GM19397 (cell line): ENCODE measurements around the gene INTS6L.

Experiments
- ATAC-seq: cut with Tn5 transposase; IDR thresholded peaks from one replicate; pipeline ENCODE4 v1.9.1; 2021; ENCODE audit warnings: mild to moderate bottlenecking, moderate library complexity; ENCODE audit not compliant: unreplicated experiment

The INTS6L gene, protein sequence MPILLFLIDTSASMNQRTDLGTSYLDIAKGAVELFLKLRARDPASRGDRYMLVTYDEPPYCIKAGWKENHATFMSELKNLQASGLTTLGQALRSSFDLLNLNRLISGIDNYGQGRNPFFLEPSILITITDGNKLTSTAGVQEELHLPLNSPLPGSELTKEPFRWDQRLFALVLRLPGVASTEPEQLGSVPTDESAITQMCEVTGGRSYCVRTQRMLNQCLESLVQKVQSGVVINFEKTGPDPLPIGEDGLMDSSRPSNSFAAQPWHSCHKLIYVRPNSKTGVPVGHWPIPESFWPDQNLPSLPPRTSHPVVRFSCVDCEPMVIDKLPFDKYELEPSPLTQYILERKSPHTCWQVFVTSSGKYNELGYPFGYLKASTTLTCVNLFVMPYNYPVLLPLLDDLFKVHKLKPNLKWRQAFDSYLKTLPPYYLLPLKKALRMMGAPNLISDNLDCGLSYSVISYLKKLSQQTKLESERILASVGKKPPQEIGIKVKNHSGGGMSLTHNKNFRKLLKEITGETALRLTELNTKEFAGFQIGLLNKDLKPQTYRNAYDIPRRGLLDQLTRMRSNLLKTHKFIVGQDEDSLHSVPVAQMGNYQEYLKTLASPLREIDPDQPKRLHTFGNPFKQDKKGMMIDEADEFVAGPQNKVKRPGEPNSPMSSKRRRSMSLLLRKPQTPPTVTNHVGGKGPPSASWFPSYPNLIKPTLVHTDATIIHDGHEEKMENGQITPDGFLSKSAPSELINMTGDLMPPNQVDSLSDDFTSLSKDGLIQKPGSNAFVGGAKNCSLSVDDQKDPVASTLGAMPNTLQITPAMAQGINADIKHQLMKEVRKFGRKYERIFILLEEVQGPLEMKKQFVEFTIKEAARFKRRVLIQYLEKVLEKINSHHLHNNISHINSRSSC

DNA sequence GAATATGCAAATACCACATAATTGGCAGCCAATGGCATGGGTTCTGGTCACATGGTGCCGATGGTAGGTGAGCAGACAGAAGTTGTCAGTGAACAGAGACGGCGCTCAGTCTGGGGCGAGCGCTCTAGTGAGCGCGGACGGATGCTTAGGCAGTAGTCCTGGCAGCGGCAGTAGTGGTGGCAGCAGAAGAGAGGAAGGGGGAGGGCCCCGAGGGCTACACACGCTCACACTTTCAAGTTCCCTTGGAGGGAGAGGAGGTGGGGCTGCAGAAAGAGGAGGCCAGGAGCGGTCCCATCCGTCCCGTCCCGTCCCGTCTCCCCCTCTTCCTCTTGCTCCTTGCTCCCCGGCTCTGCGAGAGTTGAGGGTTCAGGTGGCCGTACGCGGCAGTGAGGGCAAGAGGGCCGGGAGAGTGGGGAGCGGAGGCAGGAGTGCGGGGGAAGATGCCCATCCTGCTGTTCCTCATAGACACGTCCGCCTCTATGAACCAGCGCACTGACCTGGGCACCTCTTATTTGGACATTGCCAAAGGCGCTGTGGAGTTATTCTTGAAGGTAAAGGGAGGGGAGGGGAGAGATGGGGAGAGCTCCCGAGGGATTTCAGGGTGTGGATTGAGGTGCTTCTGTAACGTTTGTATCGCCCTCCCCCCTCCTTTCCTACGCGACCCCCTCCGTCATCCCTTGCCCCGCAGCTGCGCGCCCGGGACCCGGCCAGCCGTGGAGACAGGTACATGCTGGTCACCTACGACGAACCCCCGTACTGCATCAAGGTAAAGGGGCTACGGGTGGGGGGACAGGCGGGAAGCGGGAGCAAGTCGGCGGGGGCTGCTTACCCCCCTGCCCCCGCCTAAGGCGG, at the start of gene INTS6L:
INTS6L (plus strand) TSS at position 108 of the 852 bp plus-strand sequence; CDS start at position 441, 333 bp downstream.
- peak; percentile 81 for ATAC-seq

DNA sequence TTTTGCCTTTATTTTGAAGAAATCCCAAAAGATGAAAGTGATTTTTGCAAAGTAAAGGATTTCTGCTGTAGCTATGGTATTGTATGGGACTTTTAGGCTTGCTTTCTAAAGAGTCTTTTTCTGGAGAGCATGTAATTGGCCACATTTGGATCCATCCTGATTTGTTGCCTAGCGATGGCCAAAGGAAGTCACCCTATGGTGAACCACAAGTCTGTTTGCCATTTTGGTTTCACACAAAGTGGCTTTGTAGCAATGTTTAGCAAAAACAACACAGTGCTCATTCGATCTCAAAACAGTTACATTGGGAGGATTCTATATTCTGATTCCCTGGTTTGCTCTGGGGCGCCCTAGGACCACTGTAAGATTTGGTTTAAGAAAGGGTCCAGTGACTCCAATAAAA, 44.1 kb upstream of the INTS6L start:
- no peak for ATAC-seq

DNA sequence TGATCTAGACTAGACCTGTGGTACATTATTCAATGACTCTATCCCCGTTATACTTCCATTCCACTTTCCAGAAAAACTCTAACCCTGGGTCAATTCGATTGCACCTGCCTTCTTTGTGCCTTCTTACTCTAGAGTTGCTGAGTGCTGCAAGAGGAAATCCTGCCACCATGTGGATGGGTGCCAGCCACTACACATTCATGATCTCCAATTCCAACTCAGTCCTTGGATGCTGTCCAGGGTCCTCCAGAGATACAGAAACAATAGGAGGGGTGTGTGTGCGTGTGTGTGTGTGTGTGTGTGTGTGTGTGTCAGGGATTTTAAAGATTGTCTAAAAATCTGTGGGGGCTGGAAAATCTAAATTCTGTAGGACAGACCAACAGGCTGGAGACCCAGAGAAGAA, 42.9 kb upstream of the INTS6L start:
- no peak for ATAC-seq

DNA sequence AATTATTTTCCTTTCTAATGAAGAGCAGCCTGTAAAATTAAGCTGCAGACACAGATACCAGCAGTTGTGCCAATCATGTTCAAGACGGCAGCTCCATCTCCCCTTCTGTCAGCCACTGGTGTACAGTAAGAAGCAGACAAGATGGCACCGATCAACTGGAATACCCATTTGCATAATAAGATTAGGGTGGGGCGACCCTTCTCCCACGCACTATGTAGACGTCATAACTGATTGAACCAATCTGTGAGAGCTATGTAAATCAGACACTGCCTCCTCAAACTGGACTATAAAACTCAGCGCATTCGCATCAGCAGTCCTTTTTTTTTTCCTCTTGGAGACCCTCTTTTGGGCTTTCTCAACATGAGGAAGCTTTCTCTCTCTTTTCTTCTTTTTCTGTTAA, 40.4 kb upstream of the INTS6L start:
- no peak for ATAC-seq

DNA sequence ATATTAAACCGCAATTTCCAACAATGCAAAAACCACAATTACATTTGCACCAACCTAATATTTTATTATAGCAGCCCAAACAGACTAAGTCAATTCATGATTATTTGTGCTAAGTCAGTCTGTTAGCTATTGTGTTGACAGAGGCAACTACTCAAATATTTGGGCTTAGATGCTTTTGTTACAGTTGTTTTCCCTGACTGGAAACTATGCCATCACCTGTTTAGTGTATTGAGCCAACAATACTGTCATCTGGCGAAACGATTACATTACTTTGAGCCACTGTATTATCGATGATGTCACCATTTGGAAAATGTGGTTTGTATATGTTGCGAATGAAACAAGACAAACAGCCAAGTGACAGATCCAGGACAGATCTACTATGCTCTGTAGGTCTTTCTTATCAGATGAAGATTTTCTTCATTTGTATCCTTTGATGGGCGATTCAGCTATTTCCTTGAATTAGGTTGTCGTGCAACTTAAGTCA, 38.7 kb upstream of the INTS6L start:
- ATAC-seq = no peak

DNA sequence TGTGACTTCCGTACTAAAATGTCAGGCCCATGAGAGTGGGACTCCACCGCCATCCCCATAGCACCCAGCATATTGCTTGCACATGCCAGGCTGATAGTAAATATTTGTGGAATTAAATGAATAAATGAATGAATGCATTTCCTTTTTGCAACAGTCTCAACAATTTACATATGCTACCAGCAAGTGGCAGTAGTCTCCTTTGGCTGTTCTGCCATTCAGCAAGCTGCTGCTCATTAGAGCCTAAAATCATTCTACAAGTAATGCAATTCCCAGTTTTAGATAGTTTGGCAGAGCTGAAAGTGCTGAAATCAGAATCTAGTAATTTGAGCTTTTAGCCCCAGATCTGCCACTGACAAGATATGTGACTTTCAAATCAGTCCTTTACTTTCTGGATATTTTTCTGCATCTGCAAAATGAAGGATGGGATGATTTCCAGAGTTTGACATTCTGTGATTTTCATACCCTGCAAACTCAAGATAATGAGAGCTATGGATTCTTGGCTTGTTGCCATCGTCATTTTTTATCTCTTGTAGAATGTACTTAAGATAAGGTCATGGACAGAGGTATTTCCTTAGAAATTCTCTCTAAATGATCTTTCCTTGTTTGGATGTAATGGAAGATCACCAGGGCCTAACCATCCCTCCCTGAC, 35.7 kb upstream of the INTS6L start:
- no peak for ATAC-seq

DNA sequence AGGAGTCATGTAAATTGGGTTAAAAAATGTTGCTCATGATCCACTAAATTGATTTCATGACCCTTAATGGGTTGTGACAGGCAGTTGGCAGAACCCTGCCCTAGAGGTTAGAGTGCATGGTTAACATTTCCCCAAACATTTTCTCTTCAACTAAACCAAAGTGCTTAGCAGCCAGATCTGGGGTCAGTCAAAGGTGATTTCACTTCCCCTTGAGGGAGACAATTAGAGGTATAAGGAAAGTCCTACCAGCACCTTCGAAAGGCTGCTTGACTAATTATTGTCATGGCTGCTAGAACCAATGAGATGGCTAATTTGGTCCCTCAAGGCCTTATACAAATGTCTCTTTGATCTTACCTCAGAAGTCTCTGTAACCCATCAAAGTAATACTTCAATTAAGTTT, 30.9 kb upstream of the INTS6L start:
- peak; percentile 85 for ATAC-seq

DNA sequence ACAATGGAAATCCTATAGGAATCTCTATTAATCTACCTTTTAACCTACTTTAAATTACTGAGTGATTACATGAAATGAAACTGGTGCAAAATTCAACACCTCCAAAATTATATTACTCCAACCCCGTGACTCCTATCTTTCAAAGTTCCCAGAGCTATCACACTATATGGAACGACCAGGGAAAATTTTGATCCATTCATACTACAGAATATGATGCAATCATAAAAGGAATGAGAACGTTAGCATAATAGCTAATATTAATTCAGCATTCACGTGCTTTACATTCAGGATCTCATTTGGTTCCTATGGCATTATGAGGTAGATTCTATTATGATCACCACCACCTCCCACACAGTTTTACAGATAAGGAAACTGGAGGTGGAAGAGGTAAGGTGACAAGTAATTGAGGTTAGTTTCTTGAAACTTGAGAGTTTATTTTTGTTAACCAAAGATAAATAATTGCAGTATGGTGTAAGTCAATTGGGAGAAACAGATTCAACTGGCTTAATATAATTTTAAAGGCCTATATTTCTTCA, 29.4 kb upstream of the INTS6L start:
- no peak for ATAC-seq

DNA sequence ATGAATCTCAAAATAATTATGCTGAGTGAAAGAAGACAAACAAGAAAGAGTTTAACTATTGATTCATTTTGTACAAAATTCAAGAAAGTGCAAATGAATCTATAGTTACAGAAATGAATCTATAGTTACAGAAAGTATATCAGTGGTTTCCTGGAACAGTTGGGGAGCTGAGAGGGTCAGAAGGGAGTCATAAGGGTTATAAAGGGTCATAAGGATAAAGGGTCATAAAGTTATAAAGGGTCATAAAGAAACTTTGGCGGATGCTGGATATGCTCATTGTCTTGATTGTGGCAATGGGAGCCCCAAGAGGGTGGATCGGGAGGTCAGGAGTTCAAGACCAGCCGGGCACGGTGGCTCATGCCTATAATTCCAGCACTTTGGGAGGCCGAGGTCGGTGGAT, 26.0 kb upstream of the INTS6L start:
- no peak for ATAC-seq

DNA sequence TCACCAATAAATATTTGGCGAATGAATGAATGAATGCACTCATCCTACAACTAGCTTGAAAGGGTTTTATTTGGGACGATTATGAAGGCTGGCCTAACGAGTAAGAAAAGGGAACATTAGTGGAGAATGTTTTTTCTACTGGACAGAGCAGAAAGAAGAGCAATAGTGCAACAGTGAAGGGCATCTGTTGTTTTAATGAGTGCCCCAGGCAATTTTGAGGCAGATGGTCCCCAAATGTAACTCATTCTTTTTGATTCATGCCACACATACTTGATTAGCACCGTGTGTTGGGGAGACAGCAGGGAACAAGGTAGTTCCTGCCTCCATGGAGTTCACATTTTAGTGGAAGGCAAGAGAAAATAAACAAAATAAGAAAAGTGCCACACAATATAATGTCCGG, 22.7 kb upstream of the INTS6L start:
- no peak for ATAC-seq

DNA sequence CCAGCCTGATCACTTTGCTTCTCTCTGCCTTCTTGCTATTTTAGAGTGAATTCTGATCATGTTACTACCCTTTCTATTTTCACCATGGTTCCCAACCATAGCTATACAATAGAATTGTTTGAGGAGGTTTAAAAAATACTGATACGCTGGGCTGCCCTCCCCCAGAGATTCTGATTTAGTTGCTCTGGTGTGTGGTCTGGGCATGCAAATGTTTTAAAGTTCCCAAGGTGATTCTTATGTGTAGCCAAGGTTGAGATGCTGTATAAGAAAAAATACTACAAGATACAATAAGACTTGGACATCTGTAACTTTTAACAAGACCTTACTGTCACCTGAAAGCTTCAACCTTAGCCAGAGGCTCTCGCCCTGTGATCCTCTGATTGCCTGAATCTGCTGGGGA, 22.2 kb upstream of the INTS6L start:
- no peak for ATAC-seq

DNA sequence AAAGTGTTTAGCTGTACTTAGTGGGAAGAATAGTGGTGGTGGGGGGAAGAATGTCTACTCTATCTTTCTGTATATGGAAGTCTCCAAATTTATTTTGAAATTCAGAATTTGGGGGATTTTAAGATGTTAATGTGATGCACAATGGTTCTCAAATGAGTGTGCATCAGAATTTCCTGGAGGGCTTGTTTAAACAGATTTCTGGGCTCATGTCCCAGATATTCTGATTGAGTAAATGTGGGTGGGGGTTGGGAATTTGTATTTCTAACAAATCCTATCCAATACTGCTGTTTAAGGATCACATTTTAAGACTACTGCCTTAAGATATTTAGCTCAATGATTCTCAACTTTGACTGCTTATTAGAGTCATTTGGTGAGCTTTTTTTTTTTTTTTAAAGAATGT, 15.1 kb upstream of the INTS6L start:
- ATAC-seq = no peak

DNA sequence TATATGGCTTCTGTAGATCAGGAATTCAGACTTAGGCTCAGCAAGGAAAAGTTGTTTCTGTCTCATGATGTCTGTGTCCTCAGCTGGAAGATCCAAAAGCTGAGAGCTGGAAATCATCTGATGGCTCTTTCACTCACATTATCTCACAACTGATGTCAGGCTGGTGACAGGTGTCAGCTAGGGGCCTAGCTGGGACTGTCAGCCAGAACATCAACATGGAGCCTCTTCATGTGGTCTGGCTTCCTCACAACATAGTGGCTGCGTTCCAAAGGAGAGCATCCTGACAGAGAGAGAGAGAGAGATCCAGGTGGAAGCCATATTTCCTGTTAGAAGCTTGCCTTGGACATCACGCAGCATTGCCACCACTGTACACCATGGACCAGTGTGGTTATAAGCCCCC, 10.6 kb upstream of the INTS6L start:
- ATAC-seq = no peak

DNA sequence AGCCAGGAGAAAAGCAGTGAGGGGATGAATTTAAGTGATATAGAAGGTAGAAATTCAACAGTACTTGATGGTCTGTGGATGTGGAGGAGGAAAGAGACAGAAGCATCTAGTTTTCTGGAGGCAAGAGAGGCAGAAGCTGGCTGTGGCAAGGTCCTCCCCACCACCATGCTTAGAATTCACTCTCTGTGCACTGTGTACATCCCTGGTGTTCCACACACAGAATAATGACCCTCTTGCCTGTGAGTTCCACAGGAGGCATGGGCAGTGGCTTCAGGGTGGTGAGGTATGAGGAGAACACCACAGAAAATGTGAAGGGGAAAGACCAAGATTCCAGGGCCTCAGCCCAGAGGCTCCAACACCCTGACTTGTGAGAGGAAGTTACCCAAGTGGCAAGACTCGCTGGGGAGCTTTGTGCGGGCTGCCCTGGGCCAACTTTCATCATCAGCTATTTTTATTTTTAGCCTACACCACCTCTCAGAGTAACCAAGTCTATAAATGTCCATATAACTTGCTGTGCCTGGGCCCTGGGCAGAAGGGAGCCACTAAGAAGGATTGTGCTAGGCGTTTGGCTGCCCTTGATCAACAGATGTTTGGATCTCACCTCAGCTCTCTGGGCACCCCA, 7.8 kb upstream of the INTS6L start:
- ATAC-seq = no peak

DNA sequence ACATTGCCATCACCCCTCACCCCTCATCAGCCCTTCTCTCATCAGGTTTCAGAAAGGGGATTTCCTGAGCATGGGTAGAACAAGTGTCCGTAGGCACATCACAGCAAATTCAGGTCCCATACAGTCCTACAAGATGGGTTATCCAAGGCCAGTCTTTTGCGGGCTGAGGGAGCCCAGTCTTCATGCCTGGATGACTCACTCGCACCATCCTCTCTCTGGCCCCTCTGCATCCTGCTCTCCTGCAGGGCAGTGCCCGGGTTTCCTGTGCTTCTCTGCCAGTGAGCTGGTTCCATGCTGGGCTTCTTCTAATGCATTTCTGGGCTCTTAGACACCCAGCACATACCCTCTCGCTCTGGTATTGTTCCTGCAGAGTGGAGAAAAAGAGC, 7.3 kb upstream of the INTS6L start:
- ATAC-seq = no peak

DNA sequence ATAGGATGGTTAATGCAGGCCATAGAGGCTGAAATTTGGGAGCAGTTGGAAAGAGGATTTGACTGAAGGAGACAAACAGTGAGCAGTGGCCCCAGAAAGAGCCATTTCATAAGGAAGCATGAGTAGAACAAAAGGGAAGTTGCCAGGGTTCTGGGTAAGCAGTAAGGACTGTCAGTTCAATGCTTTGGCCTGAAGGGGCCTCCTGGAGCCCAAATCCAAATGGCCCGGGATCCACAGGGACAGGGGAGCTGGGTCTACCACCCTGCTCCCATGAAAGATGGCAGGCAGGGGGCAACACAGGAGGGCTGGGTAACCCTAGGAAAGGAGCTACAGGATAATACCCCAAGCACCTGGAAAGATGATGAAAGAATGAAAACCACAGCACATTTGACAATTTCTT, 4.1 kb upstream of the INTS6L start:
- no peak for ATAC-seq

DNA sequence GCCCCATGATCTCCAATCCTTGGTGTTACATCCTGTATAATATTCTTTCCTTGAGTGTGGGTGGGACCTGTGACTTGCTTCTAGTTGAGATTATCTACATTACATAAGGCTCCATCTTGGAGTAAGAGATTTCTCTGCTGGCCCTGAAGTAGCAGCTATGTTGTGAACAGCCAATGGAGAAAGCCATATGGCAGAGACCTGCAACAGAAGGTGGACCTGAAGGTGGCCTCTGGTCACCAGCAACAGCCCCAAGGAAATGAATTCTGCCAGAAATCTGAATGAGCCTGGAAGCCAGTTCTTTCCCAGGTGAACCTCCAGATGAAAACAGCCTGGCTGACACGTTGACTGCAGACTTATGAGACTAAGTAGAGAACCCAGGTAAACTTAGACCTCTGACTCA, 2.3 kb upstream of the INTS6L start:
- ATAC-seq = no peak

DNA sequence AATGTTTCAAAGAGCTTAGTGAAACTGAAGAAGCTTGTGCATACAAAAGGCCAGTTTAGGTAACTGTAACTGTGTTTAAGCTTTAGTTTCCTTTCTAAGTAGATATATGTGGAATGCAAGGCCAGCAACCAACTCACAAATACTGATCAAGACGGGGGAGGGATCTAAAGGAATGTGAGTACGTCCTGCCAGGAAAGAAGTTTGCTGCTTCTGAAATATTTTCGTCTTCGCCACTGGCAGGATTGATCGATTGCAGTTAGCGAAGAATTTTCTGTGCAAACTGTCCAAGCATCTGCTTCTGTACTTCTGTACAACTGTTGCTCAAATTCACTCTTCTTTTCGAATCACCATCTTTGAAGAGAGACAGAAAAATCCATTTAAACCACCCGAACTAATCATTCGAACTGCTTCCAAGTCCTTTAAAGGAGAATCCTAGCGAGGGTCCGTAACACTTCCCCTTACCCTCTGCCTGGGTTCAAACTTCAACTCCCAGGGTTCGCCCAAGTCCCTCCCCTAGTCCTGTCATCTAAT, 373 bp upstream of the INTS6L start:
- no peak for ATAC-seq

DNA sequence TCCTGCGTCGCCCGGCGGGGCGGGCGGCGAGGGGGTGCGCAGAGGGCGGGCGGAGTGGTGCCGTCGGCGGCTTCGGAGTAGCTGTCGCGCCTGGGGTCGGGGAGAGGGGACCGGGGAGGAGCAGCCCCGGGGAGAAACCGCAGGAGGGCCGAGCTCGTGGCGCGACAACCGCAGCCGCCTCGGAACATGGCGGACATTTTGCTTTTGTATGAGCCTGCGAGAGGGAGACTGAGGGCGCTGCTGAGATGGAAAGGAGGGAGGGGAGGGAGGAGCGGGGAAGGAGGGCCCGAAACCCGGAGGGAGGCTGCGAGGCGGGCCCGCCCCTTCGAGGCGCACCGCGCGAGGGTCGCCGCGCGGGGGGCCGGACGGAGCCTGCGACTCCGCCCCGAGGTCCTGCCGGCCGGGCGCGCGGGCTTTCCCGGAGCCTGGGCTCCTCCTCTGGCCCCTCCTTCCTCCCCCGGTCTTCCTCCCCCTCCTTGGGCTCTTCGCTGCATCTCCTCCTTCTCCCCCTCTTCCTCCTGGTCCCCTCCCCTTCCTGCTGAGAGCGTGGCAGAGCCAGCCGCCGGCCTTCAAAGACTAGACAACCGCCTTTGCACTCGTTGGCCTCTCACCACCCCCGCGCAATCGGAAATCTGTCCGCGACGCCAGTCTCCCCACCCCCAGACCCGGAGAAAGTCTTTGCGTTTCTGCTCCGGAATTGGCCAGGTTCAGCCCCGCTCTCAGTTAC, 1.1 kb downstream of the INTS6L start:
- peak; percentile 76 for ATAC-seq
